NCI-H774 (cell line): ENCODE measurements around the gene SLC38A11.

Experiments
- DNase-seq: peaks from one replicate; lab custom pipeline; 2025; lab: John Stamatoyannopoulos, UW

SLC38A11 gene

GRCh38 chr2:164969909-164970690 is 14.8 kb upstream of the SLC38A11 start:
- DNase-seq: no peak

- no peak for DNase-seq
These were observed 12.5 kb upstream of the SLC38A11 start for GRCh38 chr2:164967781-164968228.

GRCh38 chr2:164967361-164967760 is 12.0 kb upstream of the SLC38A11 start:
- no peak for DNase-seq

- no peak for DNase-seq
These were observed 9.4 kb upstream of the SLC38A11 start for GRCh38 chr2:164964700-164965099.

GRCh38 chr2:164960159-164960558 is 4.8 kb upstream of the SLC38A11 start:
- no peak for DNase-seq

- DNase-seq: no peak
These were observed 1.1 kb downstream of the SLC38A11 start for GRCh38 chr2:164954186-164954585.

GRCh38 chr2:164953279-164953678 is 2.0 kb downstream of the SLC38A11 start:
- DNase-seq: no peak

- DNase-seq: no peak
These were observed 3.1 kb downstream of the SLC38A11 start for GRCh38 chr2:164952057-164952702.

- DNase-seq: no peak
These were observed 6.8 kb downstream of the SLC38A11 start for GRCh38 chr2:164948540-164948939.

- no peak for DNase-seq
These were observed 8.0 kb downstream of the SLC38A11 start for GRCh38 chr2:164947281-164947680.

- DNase-seq: no peak
These were observed 12.0 kb downstream of the SLC38A11 start for GRCh38 chr2:164943289-164943688.

- DNase-seq: peak; percentile 34
These were observed 17.4 kb downstream of the SLC38A11 start for GRCh38 chr2:164937864-164938401.

- peak; percentile 96 for DNase-seq
These were observed 19.9 kb downstream of the SLC38A11 start for GRCh38 chr2:164935118-164936101.

- no peak for DNase-seq
These were observed 20.8 kb downstream of the SLC38A11 start for GRCh38 chr2:164934401-164935117.

GRCh38 chr2:164933671-164934189 is 21.6 kb downstream of the SLC38A11 start:
- DNase-seq: peak; percentile 79

GRCh38 chr2:164932377-164932776 is 22.9 kb downstream of the SLC38A11 start:
- DNase-seq: no peak

- no peak for DNase-seq
These were observed 27.1 kb downstream of the SLC38A11 start for GRCh38 chr2:164928101-164928673.

GRCh38 chr2:164922134-164922533 is 33.2 kb downstream of the SLC38A11 start:
- DNase-seq: peak; percentile 53

GRCh38 chr2:164920430-164920829 is 34.9 kb downstream of the SLC38A11 start:
- no peak for DNase-seq

GRCh38 chr2:164917296-164917903 is 37.9 kb downstream of the SLC38A11 start:
- peak; percentile 47 for DNase-seq
